Hepatocyte (in vitro differentiated cells): Measurements from ENCODE around the gene SYT1.

Experiments used
- EZH2 ChIP-seq: fragments of 200-600 bp; sonication (generic); IDR thresholded peaks from 2 replicates; pipeline ENCODE4 v1.6.1; 2016; ENCODE audit warnings: antibody characterized with exemption, mild to moderate bottlenecking, borderline replicate concordance
- EZH2phosphoT487 ChIP-seq: fragments of 200-600 bp; sonication (generic); IDR thresholded peaks from one replicate; pipeline ENCODE4 v1.6.1; 2018; ENCODE audit warnings: antibody characterized with exemption, mild to moderate bottlenecking, low read depth, moderate library complexity; ENCODE audit not compliant: unreplicated experiment, severe bottlenecking
- TF ChIP-seq, protein P1 (sequence below): fragments of 200-600 bp; sonication (generic); IDR thresholded peaks from 2 replicates; pipeline ENCODE4 v1.5.1; 2016; ENCODE audit warnings: antibody characterized with exemption, mild to moderate bottlenecking; ENCODE audit not compliant: poor library complexity

DNA sequence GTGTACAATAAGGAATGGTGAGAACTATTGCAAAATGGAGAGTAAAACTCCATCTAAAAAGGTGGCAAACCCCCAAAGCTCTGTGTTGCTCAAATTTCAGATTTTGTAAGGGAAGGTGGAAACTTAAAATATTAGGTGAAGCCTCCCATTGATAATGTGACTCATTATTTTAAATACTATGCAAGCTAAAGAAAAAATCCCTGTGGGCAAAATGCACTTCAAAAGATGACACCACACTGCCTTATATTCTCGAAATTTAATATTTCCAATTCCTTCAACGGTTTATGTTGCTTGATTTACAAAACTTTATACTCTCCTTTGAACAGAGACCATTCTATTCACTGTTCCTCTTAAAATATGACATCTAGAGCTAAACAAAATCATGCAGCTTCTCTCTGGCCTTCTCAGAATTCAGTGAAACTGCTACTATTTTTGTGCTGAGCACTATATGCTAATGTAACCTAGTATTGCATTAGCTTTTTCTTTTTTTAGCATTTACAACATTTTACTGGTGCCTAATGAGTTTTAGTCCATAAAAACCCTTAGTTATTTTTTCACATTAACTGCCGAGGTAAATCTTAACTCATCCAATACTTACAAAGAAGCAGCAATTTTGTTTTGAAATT, 297.7 kb downstream of the SYT1 start:
- TF ChIP-seq, protein P1, sequence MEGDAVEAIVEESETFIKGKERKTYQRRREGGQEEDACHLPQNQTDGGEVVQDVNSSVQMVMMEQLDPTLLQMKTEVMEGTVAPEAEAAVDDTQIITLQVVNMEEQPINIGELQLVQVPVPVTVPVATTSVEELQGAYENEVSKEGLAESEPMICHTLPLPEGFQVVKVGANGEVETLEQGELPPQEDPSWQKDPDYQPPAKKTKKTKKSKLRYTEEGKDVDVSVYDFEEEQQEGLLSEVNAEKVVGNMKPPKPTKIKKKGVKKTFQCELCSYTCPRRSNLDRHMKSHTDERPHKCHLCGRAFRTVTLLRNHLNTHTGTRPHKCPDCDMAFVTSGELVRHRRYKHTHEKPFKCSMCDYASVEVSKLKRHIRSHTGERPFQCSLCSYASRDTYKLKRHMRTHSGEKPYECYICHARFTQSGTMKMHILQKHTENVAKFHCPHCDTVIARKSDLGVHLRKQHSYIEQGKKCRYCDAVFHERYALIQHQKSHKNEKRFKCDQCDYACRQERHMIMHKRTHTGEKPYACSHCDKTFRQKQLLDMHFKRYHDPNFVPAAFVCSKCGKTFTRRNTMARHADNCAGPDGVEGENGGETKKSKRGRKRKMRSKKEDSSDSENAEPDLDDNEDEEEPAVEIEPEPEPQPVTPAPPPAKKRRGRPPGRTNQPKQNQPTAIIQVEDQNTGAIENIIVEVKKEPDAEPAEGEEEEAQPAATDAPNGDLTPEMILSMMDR: no peak
- TF ChIP-seq EZH2 (no peak), EZH2phosphoT487 (no peak)
